Measurements from ENCODE around the gene SYF2.
"Not testable (repeated sequence)": the region's sequence is repeated elsewhere in the genome, so short reads cannot be mapped to it uniquely, and the experiment has no call there.

- not testable (repeated sequence) for TF ChIP-seq POLR2A (IDR thresholded peaks at IDR 0.05; ENCODE audit: low read length); GATA1 (IDR thresholded peaks at IDR 0.05; ENCODE audit: low read depth, low read length)
These were observed 46.5 kb upstream of the SYF2 start for GRCh38 chr1:25278790-25279189.

Measured in erythroblast (primary cell).